Activated naive CD4-positive, alpha-beta T cell (primary cell): ENCODE measurements around the gene DMRT1.

Experiments
- DNase-seq, 4 experiments: peaks; one replicate each; lab custom pipeline; 2025; lab: John Stamatoyannopoulos, UW

DMRT1 gene

DNA sequence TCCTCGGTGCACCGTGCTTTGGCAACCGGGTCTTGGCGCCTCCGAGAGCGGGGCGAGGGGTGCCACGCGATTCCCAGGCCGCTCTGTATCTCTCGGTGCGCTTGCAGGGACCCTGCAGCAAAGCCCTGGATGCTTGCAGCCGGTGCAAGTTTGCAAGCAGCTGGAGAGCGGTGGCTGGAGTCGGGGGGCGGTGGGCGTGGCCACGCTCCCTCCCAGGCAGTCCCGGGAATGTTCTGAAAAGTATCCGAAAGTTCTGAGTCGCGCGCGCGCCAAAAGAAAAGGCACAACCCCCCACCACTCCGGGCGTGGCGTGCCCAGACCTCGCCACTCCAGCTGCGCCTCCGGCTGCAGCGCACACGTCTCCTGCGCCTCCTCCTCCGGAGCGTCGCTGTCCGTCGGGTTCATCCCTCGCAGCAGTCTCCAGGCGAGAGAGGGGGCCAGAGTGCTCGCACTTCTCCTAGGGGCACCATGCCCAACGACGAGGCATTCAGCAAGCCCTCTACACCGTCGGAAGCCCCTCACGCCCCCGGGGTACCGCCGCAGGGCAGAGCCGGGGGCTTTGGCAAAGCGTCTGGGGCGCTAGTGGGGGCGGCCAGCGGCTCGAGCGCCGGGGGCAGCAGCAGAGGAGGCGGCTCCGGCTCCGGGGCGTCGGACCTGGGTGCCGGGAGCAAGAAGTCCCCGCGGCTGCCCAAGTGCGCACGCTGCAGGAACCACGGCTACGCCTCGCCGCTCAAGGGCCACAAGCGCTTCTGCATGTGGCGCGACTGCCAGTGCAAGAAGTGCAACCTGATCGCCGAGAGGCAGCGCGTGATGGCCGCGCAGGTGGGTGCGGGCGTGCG is at the start of gene DMRT1:
TSS of gene DMRT1 (plus strand) at position 327 of the 839 bp plus-strand sequence. CDS start at position 469, 142 bp downstream.
- DNase-seq, result no peak

- no peak for DNase-seq
These were observed 48.9 kb upstream of the DMRT1 start for GRCh38 chr9:792331-793260.

DNA sequence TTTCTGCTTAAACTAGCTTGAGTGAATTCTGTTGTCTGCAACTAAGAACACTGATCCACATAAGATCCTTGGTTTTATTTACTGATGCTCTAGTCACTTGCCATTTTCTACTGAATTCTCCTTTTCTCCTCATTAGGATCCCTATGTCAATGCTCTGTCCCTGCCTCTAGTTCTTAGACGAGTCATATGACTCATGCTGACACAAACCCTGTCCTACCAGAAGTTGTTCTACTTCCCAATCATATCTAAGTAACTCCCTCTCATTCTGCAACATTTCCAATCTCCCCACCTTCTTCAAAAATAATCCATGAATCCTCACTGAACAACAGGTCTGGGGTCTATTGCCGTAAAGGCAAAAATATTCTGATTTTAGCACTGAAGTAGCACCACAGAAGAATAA is 47.1 kb upstream of the DMRT1 start:
- DNase-seq, result no peak

DNA sequence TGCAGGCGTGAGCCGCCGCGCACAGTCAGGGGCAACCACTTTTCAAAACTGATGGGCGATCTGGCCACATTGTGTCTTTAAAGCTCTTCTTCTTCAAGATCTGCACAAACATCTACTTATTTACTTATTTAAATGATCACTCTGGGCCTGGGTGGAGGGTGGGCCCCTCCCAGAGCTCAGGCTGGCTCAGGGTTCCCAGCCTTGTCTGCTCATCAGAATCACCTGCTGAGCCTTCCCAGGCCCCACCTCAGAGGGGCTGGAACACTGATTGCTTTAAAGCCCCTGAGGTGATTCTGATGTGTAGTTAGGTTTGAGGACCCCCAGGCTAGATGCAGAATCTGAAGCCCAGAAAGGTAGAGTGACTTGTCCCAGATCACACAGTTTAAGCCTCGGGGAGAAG is 45.6 kb upstream of the DMRT1 start:
- no peak for DNase-seq

GRCh38 chr9:800591-801150 is 40.8 kb upstream of the DMRT1 start:
- DNase-seq, result no peak

DNA sequence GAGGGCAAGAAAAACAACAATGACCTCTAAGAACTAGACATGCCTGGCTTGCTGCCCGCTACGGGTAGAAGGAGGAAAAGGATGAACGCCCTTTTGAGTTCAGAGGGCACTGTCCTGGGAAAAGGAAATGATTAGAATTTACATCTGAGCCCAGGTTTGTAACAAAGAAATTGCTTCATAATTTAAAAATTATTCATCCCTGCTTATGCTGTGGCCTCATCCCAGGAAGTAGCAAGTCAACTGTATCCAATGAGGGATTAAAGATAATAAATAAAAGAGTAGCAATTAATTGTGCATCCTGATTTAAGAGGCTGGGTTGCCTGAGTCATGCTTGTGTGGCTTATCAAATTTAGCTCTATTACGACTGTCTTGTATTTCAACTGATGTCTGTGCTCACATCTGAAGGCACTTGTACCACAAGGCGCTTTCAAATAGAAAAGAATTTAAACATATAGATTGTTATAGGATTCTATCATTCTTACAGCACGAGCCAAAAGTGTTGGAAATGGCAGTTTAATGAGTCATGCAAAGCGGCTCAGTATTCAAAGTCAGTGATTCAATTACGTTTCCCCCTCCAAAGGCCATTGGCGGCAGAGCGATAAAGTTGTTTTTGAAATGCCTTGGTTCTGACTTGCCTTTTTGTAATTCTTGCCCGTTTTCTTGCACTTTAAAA is 40.0 kb upstream of the DMRT1 start:
- no peak for DNase-seq

DNA sequence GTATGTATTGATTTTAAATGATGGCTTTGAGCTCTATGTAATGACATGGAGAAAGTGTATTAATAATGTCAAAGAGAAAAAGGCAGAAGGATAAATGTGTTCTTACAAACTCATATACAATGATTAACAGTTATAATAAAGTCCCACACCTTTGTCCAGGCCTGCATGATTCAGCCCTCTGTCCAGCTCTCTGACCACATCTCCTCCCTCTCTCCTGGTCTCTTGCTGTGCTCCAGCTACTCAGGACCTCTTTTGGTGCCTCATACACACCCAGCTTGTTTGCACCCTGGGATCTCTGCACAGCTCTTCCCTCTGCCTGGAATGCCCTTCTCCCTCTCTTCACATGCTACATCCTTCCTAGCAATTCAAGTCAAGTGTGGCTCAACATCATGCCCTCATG is 37.5 kb upstream of the DMRT1 start:
- no peak for DNase-seq

DNA sequence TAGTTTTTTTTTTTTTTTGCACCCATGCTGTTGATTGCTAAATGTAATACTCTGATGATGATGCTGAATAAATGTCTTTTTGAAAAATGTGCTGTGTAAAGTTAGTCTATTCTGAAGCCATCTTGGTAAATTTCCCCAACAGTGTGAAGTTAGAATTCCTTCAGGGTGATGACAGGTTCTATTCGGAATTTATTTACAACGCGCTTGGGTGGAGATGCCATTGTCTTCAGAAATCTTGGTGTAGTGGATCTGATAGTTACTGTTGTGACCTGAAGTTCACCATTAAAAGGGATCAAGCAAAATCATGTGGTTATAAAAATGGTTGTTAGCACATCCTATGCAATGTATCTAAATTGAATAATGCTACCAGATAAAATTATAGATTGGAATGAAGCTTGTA is 36.3 kb upstream of the DMRT1 start:
- no peak for DNase-seq

- no peak for DNase-seq
These were observed 35.0 kb upstream of the DMRT1 start for GRCh38 chr9:806285-807156.

- DNase-seq, result no peak
These were observed 30.4 kb upstream of the DMRT1 start for GRCh38 chr9:811106-811531.

DNA sequence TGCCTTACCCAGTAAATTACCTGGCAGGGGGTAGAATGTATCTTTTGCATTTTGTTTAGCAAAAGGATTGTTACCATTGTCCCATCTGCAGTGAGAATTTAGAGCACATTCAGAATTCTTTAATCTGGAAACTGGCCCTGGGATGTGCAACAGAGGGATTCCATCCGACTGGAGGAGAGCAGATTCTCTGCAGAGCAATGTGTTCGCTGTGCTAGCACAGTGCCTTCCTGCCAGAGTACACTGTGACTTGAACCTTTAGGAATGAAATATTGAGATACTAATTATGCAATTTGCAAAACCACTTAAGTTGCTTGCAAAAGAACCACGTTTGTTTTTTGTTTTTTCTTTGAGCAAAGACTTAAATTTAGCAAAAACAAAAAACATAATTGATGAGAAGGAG is 22.5 kb upstream of the DMRT1 start:
- DNase-seq, result no peak

DNA sequence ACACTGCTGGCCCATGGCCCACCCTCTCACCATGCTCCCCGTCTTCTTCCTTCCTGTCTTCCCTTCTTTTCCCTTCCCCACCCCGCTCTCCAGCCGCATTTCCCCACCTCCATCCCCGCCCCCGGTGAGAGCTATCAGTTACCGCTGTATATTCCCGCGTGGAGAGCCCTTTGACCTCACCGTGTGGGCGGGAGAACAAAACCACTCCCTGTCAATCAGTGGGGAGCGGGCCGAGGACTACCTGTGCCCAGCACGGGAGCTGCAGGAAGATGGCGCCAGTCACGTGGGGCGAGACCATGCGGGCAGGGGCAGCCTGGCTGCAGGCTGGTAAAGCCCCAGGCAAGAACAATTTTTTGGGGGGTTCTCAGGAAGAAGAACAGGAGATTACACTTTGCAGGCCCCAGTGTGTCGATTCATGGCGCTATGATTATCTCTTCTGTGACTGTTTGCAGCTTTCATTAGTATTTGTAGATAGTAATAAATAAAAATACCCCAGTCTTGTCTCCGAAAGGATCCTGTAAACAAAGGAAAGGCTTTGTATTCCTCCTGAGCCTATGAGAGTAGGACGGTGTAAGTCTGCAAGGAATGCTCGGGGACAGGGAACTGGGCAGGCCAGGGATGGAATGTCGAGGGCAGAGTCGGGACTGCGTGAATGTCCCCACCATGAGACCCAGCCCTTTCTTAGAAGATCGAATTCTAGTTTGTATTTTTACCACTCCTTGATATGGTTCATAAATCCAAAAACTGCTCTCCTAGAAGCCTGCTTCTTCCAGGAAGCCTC is 14.8 kb upstream of the DMRT1 start:
- no peak for DNase-seq

GRCh38 chr9:840343-840742 is 1.2 kb upstream of the DMRT1 start:
- no peak for DNase-seq

DNA sequence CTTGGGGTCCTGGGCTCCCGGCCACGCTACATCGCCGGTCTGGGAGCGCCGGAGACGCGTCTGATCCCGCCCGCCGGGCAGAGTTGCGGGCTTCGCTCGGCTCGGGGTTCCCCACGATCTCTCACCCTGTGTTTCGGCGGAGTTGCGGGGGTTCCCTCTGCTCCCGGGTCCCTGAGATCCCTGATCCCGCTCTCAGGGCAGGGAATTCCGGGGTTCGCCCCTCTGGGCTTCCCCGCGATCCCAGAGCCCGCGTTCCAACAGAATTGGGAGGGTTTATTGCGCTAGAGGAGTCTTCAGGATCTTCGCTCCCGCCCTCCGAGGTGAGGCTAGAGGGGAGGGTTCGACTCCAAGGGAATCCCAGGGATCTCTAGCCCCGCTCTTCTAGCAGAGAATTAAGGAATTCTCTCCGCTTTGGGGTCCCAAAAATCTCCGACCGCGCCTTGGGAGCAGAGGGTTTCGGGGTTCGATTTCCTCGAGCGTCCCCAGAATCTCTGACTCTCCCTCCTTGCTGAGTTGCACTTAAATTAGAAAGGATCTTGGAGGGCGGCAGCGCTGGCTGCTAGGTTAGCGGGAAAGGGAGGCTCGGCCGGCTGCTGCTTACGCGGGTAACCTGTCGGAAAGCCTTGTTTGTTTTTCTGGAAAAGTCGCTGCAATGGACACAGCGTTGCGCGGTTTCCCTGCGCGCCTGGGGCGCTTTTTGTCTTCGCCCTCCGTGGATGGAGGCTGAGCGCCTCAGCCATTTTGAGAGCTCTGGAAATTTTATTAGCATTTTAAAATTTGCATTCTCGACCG is 1.3 kb downstream of the DMRT1 start:
- DNase-seq, result no peak

DNA sequence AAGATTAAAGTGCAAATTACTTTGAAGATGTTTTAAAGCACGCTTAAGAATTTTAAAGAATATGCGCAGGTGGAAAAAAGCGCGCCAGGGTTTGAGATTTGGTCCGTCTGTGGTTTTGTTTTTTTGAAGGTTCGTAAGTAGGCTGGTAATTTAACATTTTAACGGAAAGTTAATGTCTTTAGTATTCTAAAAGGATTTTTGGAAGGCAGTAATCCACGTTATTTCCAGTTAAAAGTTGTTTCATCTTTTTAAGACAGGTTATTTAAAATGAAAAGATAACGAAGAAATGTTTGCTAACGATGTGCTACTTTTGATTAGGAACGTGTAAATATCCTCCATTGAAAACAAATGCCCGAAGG is 1.9 kb downstream of the DMRT1 start:
- no peak for DNase-seq

- DNase-seq, result no peak
These were observed 5.4 kb downstream of the DMRT1 start for GRCh38 chr9:846852-847251.

GRCh38 chr9:847505-847904 is 6.0 kb downstream of the DMRT1 start:
- no peak for DNase-seq

- DNase-seq, result no peak
These were observed 7.9 kb downstream of the DMRT1 start for GRCh38 chr9:849431-849830.

DNA sequence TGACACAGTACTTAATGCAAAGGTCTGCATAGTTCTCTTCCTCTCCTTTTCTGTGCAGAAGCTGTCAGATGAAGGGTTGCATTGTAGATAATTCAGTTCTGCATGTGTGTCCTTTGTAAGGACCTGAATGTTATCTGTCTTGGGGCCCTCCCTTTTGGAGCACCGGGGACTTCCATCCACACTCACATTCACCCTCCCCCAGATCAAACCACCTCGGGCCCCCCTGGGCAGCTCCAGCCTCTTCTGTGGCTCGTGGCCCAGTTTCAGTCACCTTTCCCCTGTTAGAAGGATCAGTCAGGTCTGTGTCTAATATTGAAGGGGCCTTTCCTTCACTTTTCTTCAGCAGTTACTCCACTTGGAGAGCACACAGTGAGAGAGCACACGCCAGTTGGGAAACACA is 11.0 kb downstream of the DMRT1 start:
- DNase-seq, result no peak

- no peak for DNase-seq
These were observed 17.8 kb downstream of the DMRT1 start for GRCh38 chr9:859251-859650.
